A549 treated with ZK216348 at 1 μM for 4 hours (cell line): Measurements from ENCODE around the gene SCLT1. TPM values are rescaled to one million over a fixed set of nuclear protein-coding genes. Genes with fewer than 3 reads are reported as not detected.

Experiments used
- total RNA-seq: library from RNA; stranded (reverse); fragments of 200-300 nt; extraction: Qiagen RNA extraction; gene quantifications from 5 replicates; pipeline ENCODE4 v1.2.3, GENCODE V29; 2022; ENCODE audit warnings: low read depth

SCLT1 gene
- 3.9 to 6.4 TPM (median 6.4 TPM) in 5 replicates for total RNA-seq

GRCh38 chr4:129093191-129093920 is at the start of gene SCLT1:
SCLT1 (minus strand) TSS chr4:129093539; CDS start chr4:129093103, 436 bp downstream.

GRCh38 chr4:129095811-129096454 is 2.6 kb upstream of the SCLT1 start, which contains the start of gene C4orf33:
C4orf33 (plus strand) TSS chr4:129096152; CDS start chr4:129102611, 6,459 bp downstream.

Other genes starting within 250 kb of the SCLT1 start
- gene C4orf33, start 2.6 kb upstream of the SCLT1 start, total RNA-seq, result 3.7 to 7.6 TPM (median 4.9 TPM) in 5 replicates